Fibroblast of skin of abdomen (primary cell): ENCODE measurements around the gene RFC2.
A peak's percentile ranks its signal among the peaks of the same experiment; 100 is the strongest.
"Not testable (repeated sequence)": the region's sequence is repeated elsewhere in the genome, so short reads cannot be mapped to it uniquely, and the experiment has no call there.

Source experiments
- DNase-seq: peaks from one replicate; pipeline ENCODE4 v3.0.0-alpha.2; 2013

The RFC2 gene

GRCh38 chr7:74282748-74283459 lies 28.7 kb upstream of the RFC2 start:
- DNase-seq, result no peak

DNA sequence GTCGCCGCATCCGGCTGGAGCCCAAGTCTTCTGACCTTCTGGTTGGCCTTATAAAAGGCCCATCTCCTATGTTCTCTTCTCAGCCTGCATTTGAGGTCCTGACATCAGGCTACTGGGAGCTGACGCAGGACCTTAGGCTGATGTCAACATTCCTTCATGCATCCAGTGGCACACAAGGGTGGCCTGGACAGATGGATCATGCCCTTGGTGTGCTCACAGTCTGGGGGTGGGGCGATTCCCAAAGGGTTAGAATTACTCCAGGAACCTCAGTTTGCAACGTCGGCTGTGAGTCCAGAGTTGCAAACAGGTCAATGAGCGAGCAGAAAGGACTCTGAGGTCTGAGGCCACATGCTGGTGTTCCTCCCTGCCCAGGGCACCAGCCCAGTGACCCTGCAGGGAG lies 26.8 kb upstream of the RFC2 start:
- no peak for DNase-seq

- DNase-seq, result no peak
These were observed 23.4 kb upstream of the RFC2 start for GRCh38 chr7:74277636-74278035.

GRCh38 chr7:74275401-74275881 lies 21.2 kb upstream of the RFC2 start:
- no peak for DNase-seq

GRCh38 chr7:74272305-74273038 lies 18.3 kb upstream of the RFC2 start:
- peak; percentile 97 for DNase-seq

DNA sequence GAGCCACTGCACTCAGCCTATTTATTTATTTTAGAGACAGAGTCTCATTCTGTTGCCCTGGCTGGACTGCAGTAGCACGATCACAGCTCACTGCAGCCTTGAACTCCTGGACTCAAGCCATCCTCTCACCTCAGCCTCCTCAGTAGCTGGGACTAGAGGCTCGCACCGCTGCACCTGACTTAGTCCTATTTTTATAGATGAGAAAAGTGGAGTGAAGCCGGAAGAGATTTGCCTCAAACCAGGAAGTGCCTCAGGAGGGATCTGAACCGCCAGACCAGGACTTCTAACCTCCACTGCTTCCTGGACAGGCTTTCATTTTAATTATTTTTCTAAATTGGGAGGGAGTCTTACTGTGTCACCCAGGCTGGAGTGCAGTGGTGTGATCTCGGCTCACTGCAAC lies 17.5 kb upstream of the RFC2 start:
- no peak for DNase-seq

- peak; percentile 80 for DNase-seq
These were observed 15.6 kb upstream of the RFC2 start for GRCh38 chr7:74269757-74270277.

GRCh38 chr7:74267756-74268565 lies 13.8 kb upstream of the RFC2 start:
- no peak for DNase-seq

DNA sequence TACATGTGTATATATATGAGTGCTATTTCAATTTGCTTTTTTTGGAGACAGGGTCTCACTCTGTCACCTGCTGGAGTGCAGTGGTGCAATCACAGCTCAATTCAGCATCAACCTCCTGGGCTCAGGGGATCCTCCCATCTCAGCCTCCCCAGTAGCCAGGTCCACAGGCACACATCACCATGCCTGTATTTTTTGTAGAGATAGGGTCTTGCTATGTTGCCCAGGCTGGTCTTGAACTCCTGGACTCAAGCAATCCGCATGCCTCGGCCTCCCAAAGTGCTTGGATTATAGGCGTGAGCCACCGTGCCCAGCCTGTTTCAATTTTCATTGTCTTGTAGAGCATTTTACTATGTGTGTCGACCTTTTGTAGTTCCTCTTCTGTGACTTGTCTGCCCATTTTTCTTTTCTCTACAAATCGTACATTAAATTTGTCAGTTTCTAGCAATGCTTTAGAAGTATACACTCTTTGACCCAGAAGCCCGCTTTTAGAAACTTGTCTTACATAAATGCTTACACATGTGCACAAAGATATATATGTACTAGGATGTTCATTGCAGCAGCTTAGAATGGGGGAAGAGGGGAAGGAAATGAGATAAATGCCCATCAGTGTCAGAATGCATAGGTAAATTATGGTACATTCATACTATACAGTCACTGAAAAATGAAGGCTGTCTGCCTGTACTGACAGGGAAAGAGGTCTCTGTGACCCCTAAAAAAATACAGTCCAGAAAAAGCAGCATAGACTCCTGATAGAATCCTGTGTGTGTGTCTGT lies 12.2 kb upstream of the RFC2 start:
- no peak for DNase-seq

DNA sequence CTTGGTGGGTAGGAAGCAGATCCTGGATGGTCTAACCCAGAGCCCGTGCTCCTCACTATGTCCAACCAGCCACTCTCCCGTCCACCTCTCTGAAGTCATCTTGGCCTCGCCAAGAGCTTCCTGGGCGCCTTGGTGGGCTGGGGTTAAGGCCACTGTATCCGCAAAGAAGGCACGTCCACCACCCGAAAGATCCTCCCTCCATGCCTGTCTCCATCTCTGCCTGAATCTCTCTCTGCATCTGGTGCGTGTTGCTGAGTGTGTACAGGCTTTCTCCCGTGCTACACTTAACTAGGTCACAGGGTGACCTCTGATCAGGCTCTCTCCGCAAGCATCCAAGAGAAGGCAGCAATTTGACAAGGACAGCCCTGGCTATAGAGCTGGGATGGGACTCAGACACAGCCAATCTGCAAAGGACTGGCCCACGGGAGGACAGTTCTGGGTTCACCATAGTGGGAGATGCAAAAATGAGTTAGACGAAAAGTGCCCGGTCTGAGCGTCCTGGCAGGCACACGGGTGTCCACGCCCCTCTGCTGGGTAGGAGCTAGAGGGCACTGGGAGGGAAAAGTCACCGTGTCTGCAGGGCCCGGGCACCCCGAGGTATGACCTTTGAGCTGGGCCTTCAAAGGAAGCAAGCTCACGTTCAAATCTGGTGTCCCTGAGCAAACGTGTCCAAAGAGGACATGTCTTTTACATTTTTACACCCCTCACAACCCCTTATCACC lies 9.4 kb upstream of the RFC2 start:
- DNase-seq, result no peak

DNA sequence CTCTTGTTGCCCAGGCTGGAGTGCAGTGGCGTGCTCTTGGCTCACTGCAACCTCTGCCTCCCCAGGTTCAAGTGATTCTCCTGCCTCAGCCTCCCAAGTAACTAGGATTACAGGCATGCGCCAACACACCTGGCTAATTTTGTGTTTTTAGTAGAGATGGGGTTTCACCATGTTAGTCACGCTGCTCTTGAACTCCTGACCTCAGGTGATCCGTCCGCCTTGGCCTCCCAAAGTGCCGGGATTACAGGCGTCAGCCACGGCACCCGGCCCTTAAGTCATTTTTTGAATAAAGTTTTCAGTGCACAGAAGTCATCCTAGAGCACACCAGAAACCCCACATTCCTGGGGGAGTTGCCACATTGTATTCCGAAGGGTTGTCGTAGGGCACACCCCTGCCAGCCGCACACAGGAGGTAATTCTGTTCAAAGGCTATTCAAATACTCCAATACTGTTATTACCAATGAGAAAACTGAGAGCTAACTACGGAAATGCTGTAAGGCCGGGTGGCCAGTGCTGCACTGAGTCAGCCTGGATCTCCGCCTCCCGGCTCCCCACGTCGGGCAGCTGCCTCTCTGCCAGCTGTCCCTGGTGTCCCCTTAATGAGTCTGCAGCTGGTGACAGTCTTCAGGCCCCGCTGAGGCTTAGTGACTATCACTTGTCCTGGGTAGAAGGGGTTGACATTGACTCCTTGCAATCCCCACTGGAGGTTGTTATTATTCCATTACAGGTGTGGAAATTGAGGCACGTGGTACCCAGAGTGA lies 8.6 kb upstream of the RFC2 start:
- DNase-seq, result no peak

GRCh38 chr7:74258639-74259038 lies 4.4 kb upstream of the RFC2 start:
- no peak for DNase-seq

- DNase-seq, result peak; percentile 83
These were observed 2.6 kb upstream of the RFC2 start for GRCh38 chr7:74256491-74257408.

DNA sequence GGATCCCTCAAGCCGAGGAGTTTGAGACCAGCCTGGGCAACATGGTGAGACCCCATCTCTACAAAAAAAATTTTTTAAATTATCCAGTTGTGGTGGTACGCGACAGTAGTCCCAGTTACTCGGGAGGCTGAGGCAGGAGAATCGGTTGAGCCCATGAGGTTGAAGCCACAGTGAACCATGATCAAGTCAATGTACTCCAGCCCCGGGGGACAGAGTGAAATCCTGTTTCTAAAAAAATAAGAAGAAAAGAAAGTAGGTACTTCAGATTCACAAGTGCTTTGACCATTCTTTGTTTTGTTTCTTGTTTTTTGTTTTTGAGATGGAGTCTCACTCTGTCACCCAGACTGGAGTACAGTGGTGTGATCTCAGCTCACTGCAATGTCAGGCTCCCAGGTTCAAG lies 1.3 kb upstream of the RFC2 start:
- not testable (repeated sequence) for DNase-seq

DNA sequence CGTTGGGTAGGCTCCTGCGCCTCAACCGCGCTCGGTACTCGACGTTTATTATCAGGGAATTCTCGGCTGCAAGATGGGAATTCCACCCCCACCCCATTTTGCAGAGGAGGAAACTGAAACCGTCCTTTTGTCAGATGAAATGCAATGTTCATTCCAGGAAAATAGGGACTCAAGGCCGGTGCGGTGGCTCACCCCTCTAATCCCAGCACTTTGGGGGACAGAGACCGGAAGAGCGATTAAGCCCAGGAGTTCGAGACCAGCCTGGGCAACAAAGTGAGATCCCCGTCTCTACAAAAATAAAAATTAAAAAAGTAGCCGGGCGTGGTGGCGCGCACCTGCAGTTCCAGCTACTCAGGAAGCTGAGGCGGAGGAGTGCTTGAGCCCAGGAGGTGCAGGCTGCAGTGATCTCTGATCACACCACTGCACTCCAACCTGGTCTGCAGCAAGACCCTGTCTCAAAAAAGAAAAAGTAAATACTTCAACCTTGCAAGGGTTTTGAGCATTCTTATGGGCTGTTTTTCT lies 720 bp upstream of the RFC2 start:
- DNase-seq, result no peak

- no peak for DNase-seq
These were observed 417 bp downstream of the RFC2 start for GRCh38 chr7:74253835-74254128.

DNA sequence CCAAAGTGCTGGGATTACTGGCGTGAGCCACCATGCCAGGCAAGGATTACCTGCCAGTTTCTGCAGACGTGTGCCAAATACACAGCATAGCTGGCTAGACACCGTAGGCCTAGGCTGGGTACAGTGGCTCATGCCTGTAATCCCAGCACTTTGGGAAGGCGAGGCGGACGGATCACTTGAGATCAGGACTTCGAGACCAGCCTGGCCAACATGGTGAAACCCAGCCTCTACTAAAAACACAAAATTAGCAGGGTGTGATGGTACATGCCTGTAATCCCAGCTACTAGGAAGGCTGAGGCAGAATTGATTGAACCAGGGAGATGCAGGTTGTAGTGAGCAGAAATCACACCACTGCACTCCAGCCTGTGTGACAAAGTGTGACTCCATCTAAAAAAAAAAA lies 868 bp downstream of the RFC2 start:
- DNase-seq, result no peak

DNA sequence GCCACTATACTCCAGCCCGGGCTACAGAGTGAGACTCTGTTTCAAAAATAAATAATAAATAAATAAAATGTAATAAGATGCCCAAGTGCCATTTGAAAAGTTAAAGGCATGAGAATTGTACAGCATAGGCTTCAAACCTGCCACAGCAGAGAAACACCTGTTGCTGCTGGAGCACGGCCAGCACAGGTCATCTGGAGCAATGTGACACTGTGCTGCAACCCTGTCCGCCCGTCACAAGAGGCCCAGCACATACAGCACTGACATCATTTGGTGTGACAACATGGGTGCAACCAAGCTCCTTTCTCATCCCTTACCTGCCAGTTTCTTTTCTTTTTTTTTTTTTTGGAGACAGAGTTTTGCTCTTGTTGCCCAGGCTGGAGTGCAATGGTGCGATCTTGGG lies 1.3 kb downstream of the RFC2 start:
- DNase-seq, result no peak

DNA sequence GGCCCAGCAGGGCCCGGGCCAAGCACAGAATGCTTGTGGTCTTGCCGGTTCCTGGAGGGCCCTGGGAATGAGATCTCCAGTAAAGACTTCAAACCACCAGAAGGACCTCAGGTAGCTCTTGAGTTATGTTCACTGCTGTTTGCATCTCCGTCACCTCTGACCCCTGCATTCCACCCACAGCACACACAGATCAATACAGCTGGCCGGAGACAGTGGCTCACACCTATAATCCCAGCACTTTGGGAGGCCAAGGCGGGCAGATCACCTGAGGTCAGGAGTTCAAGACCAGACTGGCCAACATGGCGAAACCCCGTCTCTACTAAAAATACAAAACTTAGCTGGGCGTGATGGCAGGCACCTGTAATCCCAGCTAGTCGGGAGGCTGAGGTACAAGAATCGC lies 5.1 kb downstream of the RFC2 start:
- not testable (repeated sequence) for DNase-seq

GRCh38 chr7:74248156-74248555 lies 6.0 kb downstream of the RFC2 start:
- DNase-seq, result no peak
